ENCODE results near the gene EPB41L3. TPM values are rescaled to one million over a fixed set of nuclear protein-coding genes. Genes with fewer than 3 reads are reported as not detected.

Gene EPB41L3
- total RNA-seq, 2 donors from 2014 or later = 1.9 to 15.3 TPM

GRCh38 chr18:5546660-5547059, 2.9 kb upstream of the EPB41L3 start:
- Mint-ChIP-seq H3K36me3 (ENCODE audit: low read depth) (peaks cover 2% of the 10 kb centered on the region), H3K4me1 (peaks cover 2% of the 10 kb centered on the region)

GRCh38 chr18:5543036-5543680, 639 bp downstream of the EPB41L3 start:
- DNase-seq (no peak), ATAC-seq (no peak)
- Mint-ChIP-seq H3K4me1 (peaks cover 2% of the 10 kb centered on the region), H3K36me3 (ENCODE audit: low read depth) (peaks cover 2% of the 10 kb centered on the region), H3K4me3 (no peak overlapping the region), H3K27ac (no peak overlapping the region), H3K27me3 (peaks cover 69% of the 10 kb centered on the region)
- H3K9me3 ChIP-seq (ENCODE audit: control insufficient read depth, low read length, poor library complexity, severe bottlenecking) = no peaks in the 10 kb centered on the region

More at GRCh38 chr18:5546660-5547059, 2.9 kb upstream of the EPB41L3 start:
- Mint-ChIP-seq H3K27ac (no peak overlapping the region), H3K27me3 (peaks cover 47% of the 10 kb centered on the region), H3K4me3 (no peak overlapping the region)
- ATAC-seq = no peak
- H3K9me3 ChIP-seq (ENCODE audit: control insufficient read depth, low read length, poor library complexity, severe bottlenecking) = no peaks in the 10 kb centered on the region
- no peak for DNase-seq

DNA sequence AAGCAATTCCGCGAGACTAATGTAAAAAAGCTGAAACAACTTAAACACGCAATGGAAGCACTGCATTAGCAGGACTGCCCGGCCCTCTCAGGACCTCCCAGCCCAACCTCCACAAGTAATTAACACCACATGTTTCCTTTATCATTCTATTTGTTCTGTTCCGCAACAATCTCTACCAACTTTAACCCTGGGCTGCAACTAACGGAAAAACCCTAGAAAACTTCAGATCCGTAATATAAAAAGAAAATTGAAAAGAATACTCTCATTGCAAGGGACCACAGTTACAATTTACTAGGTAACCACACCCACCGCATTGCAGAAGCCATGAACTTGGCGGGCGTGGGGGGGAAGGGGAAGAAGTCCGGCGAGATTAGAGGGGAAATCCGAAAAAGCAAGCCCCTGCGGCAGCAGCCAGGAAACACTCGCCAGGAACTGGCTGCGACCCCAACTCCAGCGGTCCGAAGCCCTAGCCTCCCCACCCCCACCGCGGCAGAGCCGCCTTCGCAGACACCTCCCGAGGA, 1.2 kb downstream of the EPB41L3 start:
- DNase-seq (no peak), ATAC-seq (no peak)
- H3K9me3 ChIP-seq (ENCODE audit: control insufficient read depth, low read length, poor library complexity, severe bottlenecking) = no peaks in the 10 kb centered on the region
- Mint-ChIP-seq H3K36me3 (ENCODE audit: low read depth) (peaks cover 2% of the 10 kb centered on the region), H3K27me3 (peaks cover 66% of the 10 kb centered on the region), H3K4me1 (peaks cover 2% of the 10 kb centered on the region), H3K27ac (no peak overlapping the region), H3K4me3 (peak overlapping the region; percentile 65)

GRCh38 chr18:5541644-5542043, 2.2 kb downstream of the EPB41L3 start:
- H3K27me3 Mint-ChIP-seq = peaks cover 60% of the 10 kb centered on the region
- no peak overlapping the region for H3K27ac Mint-ChIP-seq
- ATAC-seq = no peak
- H3K36me3 Mint-ChIP-seq (ENCODE audit: low read depth) = peaks cover under 1% of the 10 kb centered on the region
- H3K4me1 Mint-ChIP-seq = peaks cover 2% of the 10 kb centered on the region
- DNase-seq = no peak
- no peaks in the 10 kb centered on the region for H3K9me3 ChIP-seq (ENCODE audit: control insufficient read depth, low read length, poor library complexity, severe bottlenecking)
- H3K4me3 Mint-ChIP-seq = no peak overlapping the region

DNA sequence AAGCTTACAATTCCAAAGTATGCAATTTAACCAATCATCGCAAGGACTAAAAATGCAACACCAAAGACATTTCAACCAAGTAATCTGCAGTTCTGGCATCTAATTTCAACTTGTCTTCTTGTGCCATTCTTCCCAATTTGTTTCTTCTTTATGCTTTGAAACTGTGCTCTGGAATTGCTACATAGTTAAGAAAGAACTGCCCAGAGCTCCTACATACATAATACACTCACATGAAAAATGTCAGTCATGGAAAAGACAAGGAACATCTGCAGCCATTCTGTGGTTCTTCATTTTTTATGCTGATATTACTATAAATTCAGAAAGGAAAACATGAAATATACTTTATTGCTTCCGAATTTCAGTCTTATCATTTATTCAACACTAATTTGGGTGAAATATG, 4.4 kb downstream of the EPB41L3 start:
- Mint-ChIP-seq H3K27me3 (peaks cover 53% of the 10 kb centered on the region), H3K4me3 (no peak overlapping the region), H3K4me1 (peaks cover 2% of the 10 kb centered on the region), H3K27ac (no peak overlapping the region), H3K36me3 (ENCODE audit: low read depth) (no peaks in the 10 kb centered on the region)
- no peaks in the 10 kb centered on the region for H3K9me3 ChIP-seq (ENCODE audit: control insufficient read depth, low read length, poor library complexity, severe bottlenecking)
- DNase-seq = no peak
- no peak for ATAC-seq

GRCh38 chr18:5538544-5538943, 5.3 kb downstream of the EPB41L3 start:
- peaks cover 52% of the 10 kb centered on the region for H3K27me3 Mint-ChIP-seq
- no peaks in the 10 kb centered on the region for H3K36me3 Mint-ChIP-seq (ENCODE audit: low read depth)
- H3K4me1 Mint-ChIP-seq = peaks cover 2% of the 10 kb centered on the region
- ATAC-seq (no peak), DNase-seq (no peak)
- no peak overlapping the region for H3K4me3 Mint-ChIP-seq
- no peak overlapping the region for H3K27ac Mint-ChIP-seq
- H3K9me3 ChIP-seq (ENCODE audit: control insufficient read depth, low read length, poor library complexity, severe bottlenecking) = no peaks in the 10 kb centered on the region

- H3K4me1 Mint-ChIP-seq = peaks cover 2% of the 10 kb centered on the region
- DNase-seq = no peak
- H3K4me3 Mint-ChIP-seq = no peak overlapping the region
- no peak overlapping the region for H3K27ac Mint-ChIP-seq
- peaks cover 55% of the 10 kb centered on the region for H3K27me3 Mint-ChIP-seq
- ATAC-seq = no peak
- H3K9me3 ChIP-seq (ENCODE audit: control insufficient read depth, low read length, poor library complexity, severe bottlenecking) = no peaks in the 10 kb centered on the region
- H3K36me3 Mint-ChIP-seq (ENCODE audit: low read depth) = no peaks in the 10 kb centered on the region
Observed at GRCh38 chr18:5537860-5538259, 5.9 kb downstream of the EPB41L3 start.

- no peaks in the 10 kb centered on the region for H3K9me3 ChIP-seq (ENCODE audit: control insufficient read depth, low read length, poor library complexity, severe bottlenecking)
- ATAC-seq (no peak), DNase-seq (no peak)
- Mint-ChIP-seq H3K27me3 (peaks cover 29% of the 10 kb centered on the region), H3K4me1 (no peaks in the 10 kb centered on the region), H3K27ac (no peak overlapping the region), H3K4me3 (no peak overlapping the region), H3K36me3 (ENCODE audit: low read depth) (no peaks in the 10 kb centered on the region)
Observed at GRCh38 chr18:5534845-5535244, 9.0 kb downstream of the EPB41L3 start.

DNA sequence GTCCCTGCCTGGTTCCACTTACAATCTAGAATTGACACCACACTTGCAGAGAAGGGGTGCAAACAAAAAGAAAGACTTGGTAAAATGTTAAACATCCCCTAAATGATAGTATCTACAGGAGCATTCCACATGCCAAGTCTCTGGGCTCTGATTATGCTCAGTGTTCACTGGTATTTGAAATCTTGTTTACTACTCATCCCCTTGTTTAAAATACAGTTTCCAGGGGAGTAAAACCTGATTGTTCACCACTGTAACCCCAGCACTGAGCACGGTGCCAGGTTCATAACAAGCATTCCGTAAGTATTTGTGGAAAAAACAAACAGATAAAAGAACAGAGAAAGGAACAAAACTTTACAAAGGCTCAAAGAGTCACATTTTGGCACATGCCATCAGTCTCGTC, 11.7 kb downstream of the EPB41L3 start:
- ATAC-seq = no peak
- H3K4me3 Mint-ChIP-seq = no peak overlapping the region
- no peak for DNase-seq
- no peaks in the 10 kb centered on the region for H3K9me3 ChIP-seq (ENCODE audit: control insufficient read depth, low read length, poor library complexity, severe bottlenecking)
- H3K4me1 Mint-ChIP-seq = no peaks in the 10 kb centered on the region
- no peaks in the 10 kb centered on the region for H3K36me3 Mint-ChIP-seq (ENCODE audit: low read depth)
- H3K27me3 Mint-ChIP-seq = peaks cover 10% of the 10 kb centered on the region
- H3K27ac Mint-ChIP-seq = no peak overlapping the region

DNA sequence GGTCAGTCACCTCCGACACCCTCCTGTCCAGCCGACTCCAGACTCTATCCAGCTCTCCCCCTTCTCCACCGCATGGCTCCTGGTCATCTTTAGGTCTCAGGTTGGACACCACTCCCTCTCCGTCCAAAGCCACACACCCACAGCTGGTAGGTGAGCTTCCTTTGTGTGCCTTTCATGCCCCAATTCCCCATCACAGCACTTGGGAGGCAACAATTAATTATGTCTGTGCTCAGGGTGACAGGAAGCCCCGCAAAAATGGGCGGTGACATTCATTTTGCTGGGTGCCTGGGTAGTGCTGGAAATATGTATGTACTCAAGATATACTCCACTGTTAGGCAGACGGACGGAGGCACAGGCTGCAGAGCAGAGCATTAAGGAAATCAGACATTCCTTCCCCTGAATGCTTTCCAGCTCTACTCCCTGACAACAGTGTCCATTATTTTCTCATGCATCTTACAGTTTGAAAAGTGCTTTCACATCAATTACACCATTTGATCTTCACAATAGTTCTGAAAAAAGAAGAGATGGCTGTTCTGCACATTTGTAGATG, 13.1 kb downstream of the EPB41L3 start:
- H3K4me3 Mint-ChIP-seq = no peak overlapping the region
- H3K36me3 Mint-ChIP-seq (ENCODE audit: low read depth) = no peaks in the 10 kb centered on the region
- no peak overlapping the region for H3K27ac Mint-ChIP-seq
- DNase-seq (no peak), ATAC-seq (no peak)
- H3K27me3 Mint-ChIP-seq = peaks cover 10% of the 10 kb centered on the region
- H3K9me3 ChIP-seq (ENCODE audit: control insufficient read depth, low read length, poor library complexity, severe bottlenecking) = no peaks in the 10 kb centered on the region
- no peaks in the 10 kb centered on the region for H3K4me1 Mint-ChIP-seq

- DNase-seq = no peak
- no peak for ATAC-seq
Observed at GRCh38 chr18:5529471-5529870, 14.3 kb downstream of the EPB41L3 start.

GRCh38 chr18:5527603-5528002, 16.2 kb downstream of the EPB41L3 start:
- no peaks in the 10 kb centered on the region for H3K9me3 ChIP-seq (ENCODE audit: control insufficient read depth, low read length, poor library complexity, severe bottlenecking)
- Mint-ChIP-seq H3K4me3 (no peak overlapping the region), H3K4me1 (no peaks in the 10 kb centered on the region), H3K36me3 (ENCODE audit: low read depth) (no peaks in the 10 kb centered on the region), H3K27ac (no peak overlapping the region), H3K27me3 (peaks cover 8% of the 10 kb centered on the region)
- ATAC-seq = no peak
- DNase-seq = no peak

More at GRCh38 chr18:5529471-5529870, 14.3 kb downstream of the EPB41L3 start:
- H3K9me3 ChIP-seq (ENCODE audit: control insufficient read depth, low read length, poor library complexity, severe bottlenecking) = no peaks in the 10 kb centered on the region
- no peaks in the 10 kb centered on the region for H3K4me1 Mint-ChIP-seq
- no peak overlapping the region for H3K4me3 Mint-ChIP-seq
- H3K27ac Mint-ChIP-seq = no peak overlapping the region
- H3K36me3 Mint-ChIP-seq (ENCODE audit: low read depth) = no peaks in the 10 kb centered on the region
- H3K27me3 Mint-ChIP-seq = peaks cover 12% of the 10 kb centered on the region

DNA sequence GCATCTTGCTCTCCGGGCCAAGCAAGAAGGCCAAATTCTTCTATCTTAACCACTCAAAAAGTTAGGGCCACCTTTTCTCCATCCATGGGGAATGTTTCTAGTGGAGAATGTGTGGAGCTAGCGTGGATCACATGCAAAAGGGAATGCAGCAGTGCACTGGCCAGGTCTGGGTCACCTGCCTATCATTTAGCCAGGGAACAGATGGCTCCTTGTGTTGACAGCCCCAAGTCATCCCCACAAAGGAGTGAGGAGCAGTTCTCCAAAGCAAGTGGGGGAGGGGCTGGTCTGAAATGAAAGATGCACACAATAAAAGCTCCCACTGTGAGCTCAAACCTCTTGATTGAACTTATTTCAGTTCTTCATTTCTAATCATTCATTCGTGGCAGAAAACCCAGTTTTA, 19.1 kb downstream of the EPB41L3 start:
- Mint-ChIP-seq H3K36me3 (ENCODE audit: low read depth) (no peaks in the 10 kb centered on the region), H3K4me1 (no peaks in the 10 kb centered on the region), H3K27me3 (peaks cover 13% of the 10 kb centered on the region), H3K27ac (no peak overlapping the region), H3K4me3 (no peak overlapping the region)
- no peaks in the 10 kb centered on the region for H3K9me3 ChIP-seq (ENCODE audit: control insufficient read depth, low read length, poor library complexity, severe bottlenecking)
- DNase-seq (no peak), ATAC-seq (no peak)

DNA sequence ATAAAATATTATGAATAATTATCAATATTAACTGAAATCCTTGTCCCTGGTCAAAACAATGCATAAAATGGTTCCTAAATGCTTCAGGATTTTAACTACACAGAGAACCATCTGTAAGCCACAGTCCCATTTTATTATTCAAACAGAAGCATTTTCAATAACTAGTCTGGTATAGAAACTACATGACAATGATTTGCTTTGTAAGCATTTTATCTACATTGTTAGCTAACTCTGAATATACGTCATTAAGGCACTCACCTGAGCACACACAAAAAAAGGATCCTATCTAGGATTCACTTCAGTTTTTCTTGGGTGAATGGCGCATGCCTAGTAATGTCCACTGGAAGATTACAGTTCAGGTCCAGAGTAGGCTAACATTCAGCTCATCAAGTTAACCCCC, 22.8 kb downstream of the EPB41L3 start:
- no peak overlapping the region for H3K4me3 Mint-ChIP-seq
- no peak for DNase-seq
- H3K27ac Mint-ChIP-seq = no peak overlapping the region
- H3K36me3 Mint-ChIP-seq (ENCODE audit: low read depth) = no peaks in the 10 kb centered on the region
- peaks cover 34% of the 10 kb centered on the region for H3K27me3 Mint-ChIP-seq
- no peaks in the 10 kb centered on the region for H3K4me1 Mint-ChIP-seq
- H3K9me3 ChIP-seq (ENCODE audit: control insufficient read depth, low read length, poor library complexity, severe bottlenecking) = no peaks in the 10 kb centered on the region
- ATAC-seq = no peak

All from T-helper 17 cell (primary cell).